Mesothelial cell of epicardium (in vitro differentiated cells): Measurements from ENCODE around the gene STAC3. TPM values are rescaled to one million over a fixed set of nuclear protein-coding genes. Genes with fewer than 3 reads are reported as not detected.

Experiments used
- DNase-seq, 2 experiments: peaks; one replicate each; pipeline ENCODE4 v3.0.0; 2021; ENCODE audit warnings: low spot score in 2 of 2; ENCODE audit not compliant: unreplicated experiment in 2 of 2
- H3K27ac Mint-ChIP-seq: 2 replicates; pipeline ENCODE4 v1.8.0; 2021; ENCODE audit warnings: mixed read lengths
- H3K27me3 Mint-ChIP-seq: 2 replicates; pipeline ENCODE4 v1.8.0; 2021; ENCODE audit warnings: low read depth, mixed read lengths
- H3K36me3 Mint-ChIP-seq: 2 replicates; pipeline ENCODE4 v1.8.0; 2021; ENCODE audit warnings: mixed read lengths
- H3K4me1 Mint-ChIP-seq: 2 replicates; pipeline ENCODE4 v1.8.0; 2021; ENCODE audit warnings: mixed read lengths
- H3K4me3 Mint-ChIP-seq: 2 replicates; pipeline ENCODE4 v1.8.0; 2021; ENCODE audit warnings: mild to moderate bottlenecking, moderate library complexity, mixed read lengths
- H3K9me3 Mint-ChIP-seq: 2 replicates; pipeline ENCODE4 v1.8.0; 2021; ENCODE audit warnings: mixed read lengths
- CTCF ChIP-seq: fragments of 200-600 bp; sonication (generic); IDR thresholded peaks from one replicate; pipeline ENCODE4 v1.5.0; 2021; ENCODE audit warnings: antibody characterized with exemption; ENCODE audit not compliant: unreplicated experiment
- microRNA-seq: library from miRNA; unstranded; fragments of <30 nt; microRNA quantifications from one replicate; pipeline ENCODE4 v1.2.0, GENCODE V29; 2021; ENCODE audit warnings: inconsistent platforms, mixed read lengths
- total RNA-seq: library from RNA; stranded (reverse); gene quantifications from 3 replicates; pipeline ENCODE4 v1.2.1, GENCODE V29; 2021

STAC3 gene
- total RNA-seq, 1 donor from 2014 or later = 9.8 TPM

GRCh38 chr12:57196439-57196838 is 54.5 kb downstream of the STAC3 start:
- no peak for DNase-seq
- Mint-ChIP-seq H3K36me3 (peaks cover 47% of the 10 kb centered on the region), H3K9me3 (no peaks in the 10 kb centered on the region), H3K4me3 (no peak overlapping the region), H3K27ac (peak overlapping the region; percentile 33), H3K4me1 (no peaks in the 10 kb centered on the region), H3K27me3 (no peaks in the 10 kb centered on the region)
- TF ChIP-seq CTCF = no peak

- H3K4me1 Mint-ChIP-seq = no peaks in the 10 kb centered on the region
- H3K27ac Mint-ChIP-seq = no peak overlapping the region
These were observed 55.2 kb downstream of the STAC3 start for GRCh38 chr12:57195611-57196371.

GRCh38 chr12:57195186-57195585 is 55.8 kb downstream of the STAC3 start:
- TF ChIP-seq CTCF = no peak
- Mint-ChIP-seq H3K27me3 (no peaks in the 10 kb centered on the region), H3K9me3 (no peaks in the 10 kb centered on the region), H3K4me3 (no peak overlapping the region), H3K27ac (no peak overlapping the region), H3K36me3 (peaks cover 48% of the 10 kb centered on the region), H3K4me1 (no peaks in the 10 kb centered on the region)
- DNase-seq = no peak

More at GRCh38 chr12:57195611-57196371, 55.2 kb downstream of the STAC3 start:
- peaks cover 48% of the 10 kb centered on the region for H3K36me3 Mint-ChIP-seq
- DNase-seq = no peak
- no peak overlapping the region for H3K4me3 Mint-ChIP-seq
- H3K27me3 Mint-ChIP-seq = no peaks in the 10 kb centered on the region
- no peak for TF ChIP-seq CTCF
- H3K9me3 Mint-ChIP-seq = no peaks in the 10 kb centered on the region

- Mint-ChIP-seq H3K36me3 (peaks cover 45% of the 10 kb centered on the region), H3K9me3 (no peaks in the 10 kb centered on the region), H3K4me1 (no peaks in the 10 kb centered on the region), H3K27ac (no peak overlapping the region), H3K4me3 (no peak overlapping the region), H3K27me3 (no peaks in the 10 kb centered on the region)
- TF ChIP-seq CTCF = no peak
- DNase-seq = no peak
These were observed 56.7 kb downstream of the STAC3 start for GRCh38 chr12:57194253-57194652.

- H3K36me3 Mint-ChIP-seq = peaks cover 47% of the 10 kb centered on the region
- H3K4me3 Mint-ChIP-seq = no peak overlapping the region
- TF ChIP-seq CTCF = no peak
- H3K27ac Mint-ChIP-seq = no peak overlapping the region
- no peaks in the 10 kb centered on the region for H3K27me3 Mint-ChIP-seq
- DNase-seq = no peak
- no peaks in the 10 kb centered on the region for H3K9me3 Mint-ChIP-seq
- H3K4me1 Mint-ChIP-seq = no peaks in the 10 kb centered on the region
These were observed 57.2 kb downstream of the STAC3 start for GRCh38 chr12:57193706-57194245.

Small RNA genes within 50 kb of the gene (microRNA-seq; reads per million reads assigned to microRNA genes)
- 18.8 reads per million, percentile 42 among the genes with 10 or more reads in this experiment for gene MIR1228

Other genes starting within 250 kb of the STAC3 start
- gene ZBTB39, start 244.6 kb downstream of the STAC3 start, total RNA-seq = 19.1 to 19.6 TPM (median 19.2 TPM) in 3 replicates
- gene TAC3, start 234.7 kb downstream of the STAC3 start, total RNA-seq = 0.31 to 0.47 TPM in 2 of 3 replicates, not detected in the other
- gene MYO1A, start 201.1 kb downstream of the STAC3 start, total RNA-seq = 0.22 to 0.59 TPM (median 0.27 TPM) in 3 replicates
- gene NEMP1, start 172.4 kb downstream of the STAC3 start, total RNA-seq = 19.7 to 23.2 TPM (median 21.8 TPM) in 3 replicates
- gene NAB2, start 162.1 kb downstream of the STAC3 start, total RNA-seq = 52.7 to 53.7 TPM (median 52.9 TPM) in 3 replicates
- 151 to 167 TPM (median 160 TPM) in 3 replicates for gene STAT6, start 139.8 kb downstream of the STAC3 start, total RNA-seq
- gene LRP1, start 122.7 kb downstream of the STAC3 start, total RNA-seq = 229 to 253 TPM (median 243 TPM) in 3 replicates
- not detected in 3 replicates for gene LRP1-AS, start 103.6 kb downstream of the STAC3 start, total RNA-seq
- gene NXPH4, start 34.4 kb downstream of the STAC3 start, total RNA-seq = 3.3 to 3.8 TPM (median 3.6 TPM) in 3 replicates
- 78.7 to 83.7 TPM (median 78.8 TPM) in 3 replicates for gene SHMT2, start 21.5 kb downstream of the STAC3 start, total RNA-seq
- gene R3HDM2, start 179.9 kb upstream of the STAC3 start, total RNA-seq = 95.5 to 111 TPM (median 109 TPM) in 3 replicates
- 0.24 to 0.32 TPM (median 0.31 TPM) in 3 replicates for gene INHBC, start 183.6 kb upstream of the STAC3 start, total RNA-seq
- gene INHBE, start 204.1 kb upstream of the STAC3 start, total RNA-seq = 0.09 TPM in 1 of 3 replicates, not detected in the others
- 6.0 to 10.1 TPM (median 8.4 TPM) in 3 replicates for gene GLI1, start 208.6 kb upstream of the STAC3 start, total RNA-seq
- 0.90 to 1.1 TPM in 2 of 3 replicates, not detected in the other for gene ARHGAP9, start 228.7 kb upstream of the STAC3 start, total RNA-seq
- gene MARS1, start 236.9 kb upstream of the STAC3 start, total RNA-seq = 163 to 192 TPM (median 177 TPM) in 3 replicates